GM23338 (cell line): ENCODE results near the gene NT5C1A. TPM values are rescaled to one million over a fixed set of nuclear protein-coding genes. Genes with fewer than 3 reads are reported as not detected.
A peak's percentile ranks its signal among the peaks of the same experiment; 100 is the strongest.

Experiments
- ATAC-seq: fragments of 200-7000 bp; cut with Tn5 transposase; 3 replicates; pipeline ENCODE4 v1.9.1; 2020
- DNase-seq: peaks from one replicate; pipeline ENCODE4 v3.0.0-alpha.2; 2015; ENCODE audit warnings: low spot score
- H2AFZ ChIP-seq: fragments of 200-600 bp; sonication (generic); 2 replicates; pipeline ENCODE4 v1.8.0; 2016; ENCODE audit warnings: antibody characterized with exemption, mild to moderate bottlenecking, moderate library complexity
- H3F3A ChIP-seq: fragments of 200-600 bp; sonication (generic); replicated peaks from 2 replicates; pipeline ENCODE4 v1.8.0; 2017; ENCODE audit warnings: antibody characterized with exemption, mixed run types, low read depth
- H3K27ac ChIP-seq: fragments of 200-600 bp; sonication (generic); 2 replicates; pipeline ENCODE4 v1.6.1; 2016; ENCODE audit warnings: low read depth
- H3K27me3 ChIP-seq: fragments of 200-600 bp; sonication (generic); 2 replicates; pipeline ENCODE4 v1.8.0; 2016; ENCODE audit warnings: mild to moderate bottlenecking, mixed run types, moderate library complexity; ENCODE audit not compliant: insufficient read depth
- H3K36me3 ChIP-seq: fragments of 200-600 bp; sonication (generic); 2 replicates; pipeline ENCODE4 v1.8.0; 2016; ENCODE audit warnings: mild to moderate bottlenecking; ENCODE audit not compliant: insufficient read depth
- H3K4me1 ChIP-seq: fragments of 200-600 bp; sonication (generic); 2 replicates; pipeline ENCODE4 v1.8.0; 2016; ENCODE audit warnings: mild to moderate bottlenecking, moderate library complexity; ENCODE audit not compliant: insufficient read depth
- H3K4me2 ChIP-seq: fragments of 200-600 bp; sonication (generic); 2 replicates; pipeline ENCODE4 v1.7.1; 2017; ENCODE audit warnings: mixed run types
- H3K4me3 ChIP-seq: fragments of 200-600 bp; sonication (generic); 2 replicates; pipeline ENCODE4 v1.6.1; 2016; ENCODE audit warnings: mixed run types
- H3K79me2 ChIP-seq: fragments of 200-600 bp; sonication (generic); replicated peaks from 2 replicates; pipeline ENCODE4 v1.8.0; 2017; ENCODE audit warnings: mild to moderate bottlenecking; ENCODE audit not compliant: insufficient read depth
- H3K9me2 ChIP-seq: fragments of 200-600 bp; sonication (generic); 2 replicates; pipeline ENCODE4 v1.8.0; 2017; ENCODE audit not compliant: insufficient read depth
- H4K20me1 ChIP-seq: fragments of 200-600 bp; sonication (generic); replicated peaks from 2 replicates; pipeline ENCODE4 v1.8.0; 2017; ENCODE audit warnings: mild to moderate bottlenecking; ENCODE audit not compliant: insufficient read depth
- H3K27ac Mint-ChIP-seq: 2 replicates; pipeline ENCODE4 v1.8.0; 2020; ENCODE audit warnings: inconsistent platforms, mild to moderate bottlenecking, moderate library complexity, mixed read lengths
- H3K27me3 Mint-ChIP-seq: 3 replicates; pipeline ENCODE4 v1.8.0; 2022; ENCODE audit warnings: low read depth, mild to moderate bottlenecking, moderate library complexity, mixed read lengths, inconsistent platforms; ENCODE audit not compliant: insufficient read depth, poor library complexity
- H3K36me3 Mint-ChIP-seq: 3 replicates; pipeline ENCODE4 v1.8.0; 2021; ENCODE audit warnings: low read depth, mild to moderate bottlenecking, inconsistent platforms, moderate library complexity, mixed read lengths
- H3K4me1 Mint-ChIP-seq: 3 replicates; pipeline ENCODE4 v1.8.0; 2020; ENCODE audit warnings: mild to moderate bottlenecking, inconsistent platforms, mixed read lengths
- H3K4me3 Mint-ChIP-seq: 3 replicates; pipeline ENCODE4 v1.8.0; 2021; ENCODE audit warnings: moderate library complexity, mild to moderate bottlenecking, inconsistent platforms, mixed read lengths
- H3K9me3 Mint-ChIP-seq: 3 replicates; pipeline ENCODE4 v1.8.0; 2020; ENCODE audit warnings: moderate library complexity, mild to moderate bottlenecking, inconsistent platforms, mixed read lengths
- CREB1 ChIP-seq: fragments of 250-450 bp; sonication (Bioruptor Pico); IDR thresholded peaks from 2 replicates; pipeline ENCODE4 v1.5.0; 2020; ENCODE audit warnings: low read depth, mild to moderate bottlenecking, moderate library complexity
- EZH2 ChIP-seq: fragments of 200-600 bp; sonication (generic); IDR thresholded peaks from one replicate; pipeline ENCODE4 v1.8.0; 2017; ENCODE audit warnings: antibody characterized with exemption, mild to moderate bottlenecking, low read depth; ENCODE audit not compliant: unreplicated experiment
- EZH2phosphoT487 ChIP-seq: fragments of 200-600 bp; sonication (generic); IDR thresholded peaks from one replicate; pipeline ENCODE4 v1.8.1; 2018; ENCODE audit warnings: antibody characterized with exemption; ENCODE audit not compliant: unreplicated experiment
- NANOG ChIP-seq: IDR thresholded peaks from 2 replicates; pipeline ENCODE4 v1.6.1; 2016; ENCODE audit warnings: antibody characterized with exemption, borderline replicate concordance
- POLR2AphosphoS5 ChIP-seq: IDR thresholded peaks from 2 replicates; pipeline ENCODE4 v1.6.1; 2016; ENCODE audit warnings: antibody characterized with exemption, low read depth
- STAT1 ChIP-seq: IDR thresholded peaks from one replicate; pipeline ENCODE4 v1.6.1; 2016; ENCODE audit warnings: antibody characterized with exemption; ENCODE audit not compliant: unreplicated experiment
- ZNF114 ChIP-seq: fragments of 250-450 bp; sonication (Bioruptor Pico); IDR thresholded peaks from 2 replicates; pipeline ENCODE4 v1.5.0; 2020; ENCODE audit warnings: mild to moderate bottlenecking, moderate library complexity
- ZNF331 ChIP-seq: fragments of 250-450 bp; sonication (Bioruptor Pico); IDR thresholded peaks from 2 replicates; pipeline ENCODE4 v1.5.0; 2020; ENCODE audit warnings: low read depth, mild to moderate bottlenecking, moderate library complexity
- long read RNA-seq: library from polyadenylated mRNA; unstranded; transcript quantifications from one replicate; pipeline ENCODE4 v2.0.0, GENCODE V29; 2020; ENCODE audit not compliant: unreplicated experiment
- polyA plus RNA-seq: library from polyadenylated mRNA; unstranded; fragments of >200 nt; fragmentation: Nextera tagmentation; extraction: Ambion mirVana; gene quantifications from 2 replicates; pipeline ENCODE4 v1.2.1, GENCODE V29; 2016
- total RNA-seq: library from RNA; depleted of rRNA; stranded (reverse); fragments of >200 nt; shearing (Covaris generic); gene quantifications from 2 replicates; pipeline ENCODE4 v1.2.3, GENCODE V29; 2014; rRNA removed
- TF ChIP-seq, protein P1 (sequence below): IDR thresholded peaks from 2 replicates; pipeline ENCODE4 v1.6.1; 2016; ENCODE audit warnings: antibody characterized with exemption

Gene NT5C1A
- total RNA-seq = not detected in 2 replicates
- not detected in 2 replicates for polyA plus RNA-seq
- long read RNA-seq = 0 reads

DNA sequence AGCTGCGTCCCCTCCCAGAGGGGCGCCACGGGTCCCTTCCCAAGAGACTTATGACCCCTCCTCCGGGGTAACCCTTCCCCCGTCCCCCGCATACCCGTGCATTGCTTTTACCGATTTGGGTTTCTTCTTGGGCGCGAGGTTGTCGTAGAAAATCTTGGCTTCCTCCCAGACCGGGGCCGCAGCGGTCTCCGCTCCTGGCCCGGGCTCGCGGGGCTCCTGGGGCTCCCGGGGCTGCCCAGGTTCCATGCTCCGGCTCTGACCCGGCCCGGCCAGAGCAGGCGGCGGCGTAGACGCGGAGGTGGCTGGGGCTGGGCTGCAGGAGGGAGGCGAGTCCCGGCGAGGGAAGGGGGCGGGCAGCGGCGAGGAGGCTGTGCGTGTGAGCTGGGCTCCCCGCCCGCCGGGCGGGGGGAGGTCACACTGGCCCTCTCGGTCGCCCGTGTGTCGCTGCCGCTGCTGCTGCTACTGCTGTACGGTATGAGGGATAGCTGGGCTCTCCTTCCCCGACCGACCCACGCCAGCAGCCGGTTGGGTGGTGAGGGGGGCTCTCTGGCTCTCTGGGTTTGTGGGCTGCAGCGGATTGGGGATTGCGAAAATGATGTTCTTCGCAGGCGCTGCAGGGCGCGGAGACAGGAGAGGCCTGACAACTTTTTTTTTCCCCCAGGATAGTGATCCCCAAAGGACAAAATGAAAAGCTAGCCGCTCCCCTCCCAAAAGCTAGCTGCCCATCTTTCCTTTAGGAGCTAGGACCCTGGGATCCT lies at the start of gene NT5C1A:
NT5C1A (minus strand) TSS at position 315 of the 758 bp plus-strand sequence; CDS start at position 246, 69 bp downstream.
- peak; percentile 60 for DNase-seq
- no peak within 1 kb of the TSS for H3K27ac Mint-ChIP-seq
- peak within 1 kb of the TSS; percentile 89 for H2AFZ ChIP-seq
- H3K4me3 ChIP-seq = peak within 1 kb of the TSS; percentile 67
- peaks cover 13% of the 10 kb centered on the region; the same call in 1 of the 2 replicates for H4K20me1 ChIP-seq
- peaks cover 98% of the 10 kb centered on the region for H3K27me3 ChIP-seq
- no peaks in the 10 kb centered on the region for H3K9me3 Mint-ChIP-seq
- peak; percentile 76 for ATAC-seq
- H3K79me2 ChIP-seq = no peaks in the 10 kb centered on the region
- peak within 1 kb of the TSS; percentile 71 for H3K4me3 Mint-ChIP-seq
- H3K27ac ChIP-seq = no peak within 1 kb of the TSS
- H3K36me3 Mint-ChIP-seq = no peaks in the 10 kb centered on the region
- peak within 1 kb of the TSS; percentile 97 for H3K4me2 ChIP-seq
- H3K36me3 ChIP-seq = no peaks in the 10 kb centered on the region
- peaks cover 5% of the 10 kb centered on the region; the same call in 1 of the 2 replicates for H3K4me1 ChIP-seq
- H3F3A ChIP-seq = no peaks in the 10 kb centered on the region
- peak; percentile 83 for TF ChIP-seq EZH2
- TF ChIP-seq STAT1 = no peak
- TF ChIP-seq EZH2phosphoT487 = peak; percentile 33
- H3K9me2 ChIP-seq = no peaks in the 10 kb centered on the region
- H3K4me1 Mint-ChIP-seq = peaks cover 9% of the 10 kb centered on the region
- H3K27me3 Mint-ChIP-seq = peaks cover 95% of the 10 kb centered on the region

DNA sequence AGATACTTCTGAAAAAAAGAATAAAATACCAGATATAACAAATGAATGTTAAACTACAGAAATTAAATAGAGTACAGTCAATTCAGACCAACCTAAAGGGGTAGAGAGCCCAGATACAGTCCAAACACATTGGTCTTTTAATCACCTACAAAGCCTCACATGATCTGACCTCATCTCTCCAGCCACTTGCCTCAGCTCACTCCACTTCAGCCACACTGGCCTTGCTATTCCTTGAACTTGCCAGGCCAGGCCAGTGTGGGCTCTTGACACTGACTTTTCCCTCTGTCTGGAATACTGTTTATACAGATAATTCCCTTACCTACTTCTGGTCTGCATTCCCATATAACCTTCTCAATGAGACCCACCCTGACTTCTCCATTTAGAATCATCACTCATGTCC lies 49.8 kb upstream of the NT5C1A start:
- no peaks in the 10 kb centered on the region for H3K9me3 Mint-ChIP-seq
- peaks cover 9% of the 10 kb centered on the region; the same call in 1 of the 2 replicates for H4K20me1 ChIP-seq

More for the DNA sequence above, 49.8 kb upstream of the NT5C1A start:
- Histone ChIP-seq H3K4me3 (no peak overlapping the region), H3K9me2 (no peaks in the 10 kb centered on the region), H3K79me2 (no peaks in the 10 kb centered on the region), H3K4me1 (no peaks in the 10 kb centered on the region), H3F3A (no peaks in the 10 kb centered on the region), H2AFZ (no peak overlapping the region), H3K4me2 (no peak overlapping the region), H3K27me3 (peaks cover 95% of the 10 kb centered on the region), H3K36me3 (no peaks in the 10 kb centered on the region), H3K27ac (no peak overlapping the region)
- DNase-seq (no peak), ATAC-seq (no peak)
- H3K27me3 Mint-ChIP-seq = peaks cover 55% of the 10 kb centered on the region
- H3K4me3 Mint-ChIP-seq = no peak overlapping the region
- H3K27ac Mint-ChIP-seq = no peak overlapping the region
- H3K4me1 Mint-ChIP-seq = no peaks in the 10 kb centered on the region
- no peaks in the 10 kb centered on the region for H3K36me3 Mint-ChIP-seq
- no peak for TF ChIP-seq POLR2AphosphoS5
- no peak for TF ChIP-seq ZNF114 (CRISPR knock-in tag)
- TF ChIP-seq, protein P1, sequence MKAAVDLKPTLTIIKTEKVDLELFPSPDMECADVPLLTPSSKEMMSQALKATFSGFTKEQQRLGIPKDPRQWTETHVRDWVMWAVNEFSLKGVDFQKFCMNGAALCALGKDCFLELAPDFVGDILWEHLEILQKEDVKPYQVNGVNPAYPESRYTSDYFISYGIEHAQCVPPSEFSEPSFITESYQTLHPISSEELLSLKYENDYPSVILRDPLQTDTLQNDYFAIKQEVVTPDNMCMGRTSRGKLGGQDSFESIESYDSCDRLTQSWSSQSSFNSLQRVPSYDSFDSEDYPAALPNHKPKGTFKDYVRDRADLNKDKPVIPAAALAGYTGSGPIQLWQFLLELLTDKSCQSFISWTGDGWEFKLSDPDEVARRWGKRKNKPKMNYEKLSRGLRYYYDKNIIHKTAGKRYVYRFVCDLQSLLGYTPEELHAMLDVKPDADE = no peak
- TF ChIP-seq EZH2phosphoT487 = no peak
- no peak for TF ChIP-seq CREB1 (CRISPR knock-in tag)
- no peak for TF ChIP-seq NANOG
- TF ChIP-seq ZNF331 (CRISPR knock-in tag) = no peak
- TF ChIP-seq EZH2 = no peak
